Breast epithelium (tissue), 4 donors: ENCODE results near the gene OR10D3. TPM values are rescaled to one million over a fixed set of nuclear protein-coding genes. Genes with fewer than 3 reads are reported as not detected.

Source experiments
- DNase-seq, 2 donors: peaks; one replicate each; pipeline ENCODE4 v3.0.0-alpha.2; 2019; ENCODE audit warnings: low spot score in 2 of 2
- H3K27ac ChIP-seq, 2 donors: fragments of 200-600 bp; sonication (generic) in 1 of 2; one replicate each; pipeline ENCODE4 v1.5.1; 2016 to 2019; ENCODE audit warnings: mild to moderate bottlenecking in 1 of 2
- H3K27me3 ChIP-seq, 2 donors: fragments of 200-600 bp; sonication (generic) in 1 of 2; one replicate each; pipeline versions ENCODE4 v1.5.1 to v1.6.0; 2017 to 2019; ENCODE audit warnings: control low read depth in 1 of 2, mild to moderate bottlenecking in 1 of 2
- H3K36me3 ChIP-seq: fragments of 200-600 bp; one replicate; pipeline ENCODE4 v1.5.1; 2019
- H3K4me1 ChIP-seq, 2 donors: fragments of 200-600 bp; sonication (generic); one replicate each; pipeline ENCODE4 v1.5.1; 2016 to 2019; ENCODE audit warnings: control low read depth in 1 of 2
- H3K4me3 ChIP-seq, 3 donors: fragments of 200-600 bp; sonication (generic); 1 replicate in 2 of 3; 2 replicates in 1 of 3; pipeline ENCODE4 v1.5.1; 2016 to 2019; ENCODE audit warnings: mild to moderate bottlenecking in 3 of 3, moderate library complexity in 2 of 3
- H3K9me3 ChIP-seq, 2 donors: fragments of 200-600 bp; sonication (generic) in 1 of 2; one replicate each; pipeline ENCODE4 v1.5.1; 2016 to 2019; ENCODE audit warnings: control low read depth in 1 of 2
- CTCF ChIP-seq, 3 donors: fragments of 450-650 bp; IDR thresholded peaks; one replicate each; pipeline ENCODE4 v1.5.1; 2016 to 2017; ENCODE audit warnings: antibody characterized with exemption in 3 of 3, mild to moderate bottlenecking in 3 of 3, moderate library complexity in 3 of 3
- POLR2A ChIP-seq: fragments of 450-650 bp; IDR thresholded peaks from one replicate; pipeline ENCODE4 v1.6.1; 2016; ENCODE audit warnings: antibody characterized with exemption, mild to moderate bottlenecking, moderate library complexity
- POLR2AphosphoS5 ChIP-seq, 3 donors: sonication (generic); formaldehyde crosslinking; IDR thresholded peaks; one replicate each; pipeline ENCODE4 v1.6.1; 2017; ENCODE audit warnings: antibody characterized with exemption in 3 of 3
- intact Hi-C: fragments of 100-400 bp; cut with DNase I; formaldehyde crosslinking; loops from one replicate; pipeline ENCODE4 v1.15.1; 2023; ENCODE audit warnings: low total_unique reads
- total RNA-seq, 3 donors: library from RNA; depleted of rRNA; stranded (reverse); fragments of >200 nt; gene quantifications; one replicate each; pipeline ENCODE4 v1.1.0, GENCODE V29; 2016

The OR10D3 gene
- total RNA-seq, 3 donors from 2014 or later: not detected

GRCh38 chr11:124170801-124171586, 12.2 kb upstream of the OR10D3 start:
- H3K4me3 ChIP-seq: no peak overlapping the region
- peaks cover 0 to 4% of the 10 kb centered on the region in 2 donors for H3K9me3 ChIP-seq
- no peaks in the 10 kb centered on the region for H3K27me3 ChIP-seq
- H3K4me1 ChIP-seq: no peaks in the 10 kb centered on the region
- no peak overlapping the region for H3K27ac ChIP-seq
- TF ChIP-seq CTCF (IDR thresholded peaks at IDR 0.05) (no peak), POLR2A (no peak), POLR2AphosphoS5 (IDR thresholded peaks at IDR 0.05) (no peak)
- DNase-seq: no peak
- H3K36me3 ChIP-seq: no peaks in the 10 kb centered on the region
- intact Hi-C loops: no loop called here

GRCh38 chr11:124172101-124172500, 11.0 kb upstream of the OR10D3 start:
- Histone ChIP-seq H3K4me3 (no peak overlapping the region), H3K4me1 (no peaks in the 10 kb centered on the region), H3K36me3 (no peaks in the 10 kb centered on the region), H3K9me3 (peaks cover 0 to 4% of the 10 kb centered on the region in 2 donors), H3K27me3 (no peaks in the 10 kb centered on the region), H3K27ac (no peak overlapping the region)
- TF ChIP-seq POLR2A (no peak), POLR2AphosphoS5 (IDR thresholded peaks at IDR 0.05) (no peak), CTCF (IDR thresholded peaks at IDR 0.05) (no peak)
- no peak for DNase-seq
- intact Hi-C loops: no loop called here

- Histone ChIP-seq H3K36me3 (no peaks in the 10 kb centered on the region), H3K4me1 (no peaks in the 10 kb centered on the region), H3K4me3 (no peak overlapping the region), H3K9me3 (peaks cover 0 to 4% of the 10 kb centered on the region in 2 donors), H3K27me3 (no peaks in the 10 kb centered on the region), H3K27ac (no peak overlapping the region)
- TF ChIP-seq POLR2AphosphoS5 (IDR thresholded peaks at IDR 0.05) (no peak), CTCF (IDR thresholded peaks at IDR 0.05) (no peak), POLR2A (no peak)
- intact Hi-C loops: no loop called here
- no peak for DNase-seq
Measured at GRCh38 chr11:124172599-124172998, 10.5 kb upstream of the OR10D3 start.

- DNase-seq: no peak
- Histone ChIP-seq H3K27me3 (no peaks in the 10 kb centered on the region), H3K36me3 (no peaks in the 10 kb centered on the region), H3K4me3 (no peak overlapping the region), H3K27ac (no peak overlapping the region), H3K4me1 (no peaks in the 10 kb centered on the region), H3K9me3 (peaks cover 0 to 4% of the 10 kb centered on the region in 2 donors)
- intact Hi-C loops: no loop called here
- TF ChIP-seq POLR2AphosphoS5 (IDR thresholded peaks at IDR 0.05) (no peak), POLR2A (no peak), CTCF (IDR thresholded peaks at IDR 0.05) (no peak)
Measured at GRCh38 chr11:124174001-124174583, 9.1 kb upstream of the OR10D3 start.
